Effector CD4-positive, alpha-beta T cell (primary cell): ENCODE measurements around the gene HAVCR2.

Source experiments
- DNase-seq: peaks from one replicate; pipeline ENCODE4 v3.0.0-alpha.2; 2020
- total RNA-seq: gene quantifications from one replicate; lab custom pipeline; 2026; lab: John Stamatoyannopoulos, UW

The HAVCR2 gene
- 6.9 reads per million, percentile 25 among the genes with 10 or more reads in this experiment for total RNA-seq

- DNase-seq, result peak; percentile 11
Measured at GRCh38 chr5:157108976-157109375, at the start of gene HAVCR2. TSS of gene HAVCR2 (minus strand) at chr5:157109044. CDS start at chr5:157108983, 61 bp downstream.

DNA sequence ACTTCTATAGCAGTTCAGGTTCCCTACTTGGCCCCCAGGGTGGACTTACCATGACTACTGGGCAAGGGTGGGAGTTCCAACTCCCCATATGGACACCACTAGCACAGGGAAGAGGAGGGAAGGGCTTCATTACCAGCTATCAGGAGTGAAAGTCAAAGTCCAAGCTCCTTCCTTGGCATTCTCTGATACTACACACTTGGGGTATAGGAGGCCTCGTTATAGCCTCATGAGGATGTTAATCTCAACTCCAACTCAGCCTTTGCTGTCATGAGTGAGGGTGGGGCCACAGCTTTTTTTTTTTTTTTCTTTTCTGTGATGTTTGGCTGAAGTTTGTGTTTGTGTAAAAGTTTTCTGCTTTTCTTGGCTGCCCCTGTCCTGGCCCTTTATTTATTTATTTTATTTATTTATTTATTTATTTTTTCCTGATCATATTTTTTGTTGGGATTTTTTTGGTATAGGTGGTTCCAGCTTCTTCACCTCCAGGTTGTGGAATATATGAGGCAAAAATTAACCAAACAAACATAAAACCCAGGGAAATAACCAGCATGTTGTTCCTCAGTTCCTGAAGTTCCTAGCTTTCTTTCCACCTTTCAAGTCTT, 48.5 kb upstream of the HAVCR2 start:
- no peak for DNase-seq

DNA sequence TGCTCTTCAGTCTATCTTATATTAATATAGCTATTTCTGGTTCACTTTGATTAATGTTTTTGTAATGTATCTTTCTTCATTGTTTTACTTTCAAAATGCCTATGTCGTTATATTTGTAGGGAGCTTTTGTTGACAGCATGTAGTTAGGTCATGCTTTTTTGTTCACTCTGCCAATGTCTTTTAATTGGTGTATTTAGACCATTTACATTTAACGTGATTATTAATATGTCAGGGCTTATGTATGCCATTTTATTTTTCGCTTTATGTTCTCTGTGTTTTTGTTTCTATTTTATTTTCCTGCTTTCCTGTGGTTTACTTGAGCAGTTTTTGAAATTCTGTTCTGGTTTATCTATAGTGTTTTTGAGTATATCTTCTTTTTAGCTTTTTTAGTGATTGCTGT, 46.5 kb upstream of the HAVCR2 start:
- DNase-seq, result no peak

GRCh38 chr5:157150995-157151394, 42.2 kb upstream of the HAVCR2 start:
- DNase-seq, result no peak

DNA sequence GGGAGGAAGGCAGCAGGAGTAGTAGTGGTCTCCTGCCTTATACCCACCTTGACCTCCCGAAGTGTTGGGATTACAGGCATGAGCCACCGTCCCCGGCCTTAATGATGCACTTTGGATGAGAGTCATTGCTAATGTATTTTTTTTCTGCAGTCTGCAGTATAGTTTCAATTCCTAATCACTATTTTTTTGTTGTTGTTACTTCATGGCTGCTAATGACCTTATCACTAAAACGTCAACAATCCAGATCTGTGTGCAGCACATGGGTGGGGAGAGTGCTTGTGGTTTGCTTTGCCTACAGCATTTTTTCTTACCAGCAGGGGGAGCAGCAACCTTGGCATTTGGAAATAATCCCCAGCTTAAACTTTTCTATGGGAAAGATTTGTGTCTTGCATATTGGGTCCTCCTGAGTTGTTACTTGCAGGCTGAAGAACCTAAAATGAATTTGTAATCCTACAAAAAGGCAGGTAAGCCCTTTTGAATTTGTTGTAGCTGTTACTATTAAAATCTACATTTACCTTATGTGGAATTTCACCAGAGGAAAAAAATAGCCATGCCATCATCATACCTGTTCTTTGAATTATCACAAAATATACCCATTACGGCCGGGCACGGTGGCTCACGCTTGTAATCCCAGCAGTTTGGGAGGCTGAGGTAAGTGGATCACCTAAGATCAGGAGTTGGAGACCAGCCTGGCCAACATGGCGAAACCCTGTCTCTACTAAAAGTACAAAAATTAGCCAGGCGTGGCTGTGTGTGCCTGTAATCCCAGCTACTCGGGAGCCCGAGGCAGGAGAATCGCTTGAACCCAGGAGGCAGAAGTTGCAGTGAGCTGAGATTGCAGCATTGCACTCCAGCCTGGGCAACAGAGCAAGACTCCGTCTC, 40.1 kb upstream of the HAVCR2 start:
- DNase-seq, result peak; percentile 80

DNA sequence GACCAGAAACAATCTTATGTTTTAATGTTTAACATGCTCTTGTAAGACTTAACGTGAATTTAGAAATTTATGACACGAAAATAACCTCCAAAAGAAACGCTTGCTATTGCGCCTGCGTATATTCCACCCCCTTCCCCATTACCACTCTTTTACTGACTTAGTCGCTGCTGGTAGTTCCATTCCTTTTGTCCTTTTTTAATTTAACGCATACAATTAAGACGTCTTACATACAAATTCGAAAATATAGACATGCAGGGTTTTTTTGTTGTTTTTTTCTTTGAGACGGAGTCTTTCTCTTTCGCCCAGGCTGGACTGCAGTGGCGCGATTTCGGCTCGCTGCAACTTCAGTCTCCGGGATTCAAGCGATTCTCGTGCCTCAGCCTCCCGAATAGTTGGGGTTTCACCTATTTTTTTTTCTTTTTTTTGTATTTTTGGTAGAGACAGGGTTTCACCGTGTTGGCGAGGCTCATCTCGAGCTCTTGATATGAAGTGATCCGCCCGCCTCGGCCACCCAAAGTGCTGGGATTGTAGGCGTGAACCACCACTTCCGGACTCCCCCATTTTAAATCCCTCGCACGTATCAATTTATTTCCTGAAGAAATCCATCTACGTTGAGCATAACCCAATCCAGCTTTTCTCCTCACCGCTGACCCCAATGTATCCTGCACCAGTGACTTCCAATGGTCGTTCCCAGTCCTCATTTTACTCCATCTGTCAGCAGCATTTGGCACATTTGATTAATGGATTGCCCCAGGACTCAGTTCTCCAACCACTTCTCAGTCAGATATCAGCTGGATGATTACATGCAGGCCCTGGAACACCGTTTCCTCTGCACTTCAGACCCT, 34.5 kb upstream of the HAVCR2 start:
- peak; percentile 42 for DNase-seq

DNA sequence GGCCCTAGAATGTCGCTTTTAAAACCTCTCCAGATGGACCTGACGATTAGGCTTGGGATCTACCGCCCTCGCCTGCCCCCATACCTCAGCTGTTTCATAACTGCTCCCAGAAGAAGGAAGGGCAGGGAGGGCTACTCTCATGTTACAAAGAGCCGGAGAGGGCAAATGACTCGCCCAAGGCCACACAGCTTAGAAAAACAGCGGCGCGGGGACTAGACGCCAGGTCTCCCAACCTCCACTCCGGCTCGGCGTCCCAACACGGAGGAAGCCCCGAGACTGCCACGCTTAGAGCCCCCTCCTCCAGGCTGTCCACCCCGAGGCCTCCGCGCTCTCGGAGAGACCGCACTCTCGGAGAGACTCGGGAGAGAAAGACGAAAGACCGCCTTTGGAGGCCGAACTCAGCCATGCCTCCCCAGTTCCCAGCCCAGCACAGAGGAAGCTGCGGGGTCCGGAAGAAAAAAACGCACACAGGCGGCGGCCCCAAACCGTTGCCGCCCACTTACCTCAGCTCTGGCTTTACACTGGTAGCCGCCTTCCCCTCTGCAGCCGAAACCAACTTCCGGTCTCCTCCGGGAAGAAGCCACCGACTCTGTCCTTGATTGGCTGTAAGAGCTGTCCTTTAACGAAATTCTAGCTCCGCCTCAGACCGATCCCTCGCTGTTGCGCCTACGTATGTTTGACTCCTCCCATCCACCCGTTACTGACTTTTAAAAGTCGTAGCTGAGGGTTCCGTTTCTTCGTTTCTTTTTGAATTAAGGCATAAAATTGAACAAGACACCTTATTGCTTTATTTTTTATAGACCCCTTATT, 33.7 kb upstream of the HAVCR2 start, which contains the start of gene MED7:
MED7 (minus strand) TSS at position 549 of the 810 bp plus-strand sequence. CDS start 3,434 bp downstream, outside the sequence.
- peak; percentile 90 for DNase-seq

- no peak for DNase-seq
Measured at GRCh38 chr5:157137691-157138090, 28.8 kb upstream of the HAVCR2 start.

GRCh38 chr5:157132281-157132612, 23.4 kb upstream of the HAVCR2 start:
- DNase-seq, result no peak

DNA sequence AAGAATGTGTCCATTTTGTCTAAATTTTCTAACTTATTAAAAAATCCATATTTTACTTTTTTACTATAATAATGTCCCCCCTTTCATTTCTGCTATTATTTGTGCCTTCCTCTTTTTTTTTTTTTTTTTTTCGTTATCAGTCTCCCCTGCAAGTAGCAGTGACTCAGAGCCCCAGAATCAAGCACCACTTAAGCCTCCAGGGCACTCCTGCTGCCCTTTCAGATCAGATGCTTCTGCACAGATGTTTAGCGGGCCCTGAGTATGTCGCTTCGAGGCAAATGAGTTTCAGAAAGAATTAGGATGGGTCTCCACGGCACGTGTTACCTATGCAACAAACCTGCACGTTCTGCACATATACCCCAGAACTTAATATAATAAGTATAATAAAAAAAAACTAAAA, 22.1 kb upstream of the HAVCR2 start:
- no peak for DNase-seq

DNA sequence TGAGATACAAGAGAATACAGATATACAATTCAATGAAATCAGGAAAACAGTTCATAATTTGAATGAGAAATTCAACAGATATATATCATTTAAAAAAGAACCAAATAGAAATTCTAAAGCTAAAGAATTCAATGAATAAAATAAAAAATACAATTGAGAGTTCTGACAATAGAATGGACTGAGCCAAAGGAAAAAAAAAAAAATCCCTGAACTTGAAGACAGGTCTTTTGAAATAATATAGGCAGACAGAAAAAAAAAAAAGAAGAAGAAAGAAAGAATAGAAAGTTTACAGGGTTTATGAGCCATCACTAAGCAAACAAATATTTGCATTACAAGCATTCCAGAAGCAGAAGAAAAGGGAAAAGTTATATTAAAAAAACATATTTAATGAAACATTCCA, 12.9 kb upstream of the HAVCR2 start:
- DNase-seq, result no peak

GRCh38 chr5:157120102-157120501, 11.3 kb upstream of the HAVCR2 start:
- no peak for DNase-seq

GRCh38 chr5:157116483-157116954, 7.7 kb upstream of the HAVCR2 start:
- no peak for DNase-seq

DNA sequence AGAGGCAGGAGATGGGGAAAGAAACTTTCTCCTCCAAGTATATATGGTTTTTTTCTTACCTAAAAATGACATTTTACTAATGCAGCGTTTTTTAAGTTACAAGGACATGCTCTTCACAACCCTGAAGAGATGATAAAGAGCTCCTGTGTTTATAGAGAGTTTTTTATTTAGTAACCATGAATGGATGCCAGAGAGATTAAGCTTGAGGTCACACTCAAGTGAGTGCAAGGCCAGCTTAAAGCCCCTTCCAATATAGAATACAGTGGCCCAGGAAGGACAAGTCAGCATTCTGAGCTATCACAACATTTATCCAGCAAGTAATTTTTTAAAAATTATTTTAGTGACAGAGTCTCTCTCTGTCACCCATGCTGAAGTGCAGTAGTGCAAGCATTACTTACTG, 6.7 kb upstream of the HAVCR2 start:
- DNase-seq, result no peak

GRCh38 chr5:157115012-157115411, 6.2 kb upstream of the HAVCR2 start:
- DNase-seq, result no peak

- DNase-seq, result no peak
Measured at GRCh38 chr5:157113002-157113401, 4.2 kb upstream of the HAVCR2 start.

GRCh38 chr5:157109744-157110143, 900 bp upstream of the HAVCR2 start:
- DNase-seq, result no peak

DNA sequence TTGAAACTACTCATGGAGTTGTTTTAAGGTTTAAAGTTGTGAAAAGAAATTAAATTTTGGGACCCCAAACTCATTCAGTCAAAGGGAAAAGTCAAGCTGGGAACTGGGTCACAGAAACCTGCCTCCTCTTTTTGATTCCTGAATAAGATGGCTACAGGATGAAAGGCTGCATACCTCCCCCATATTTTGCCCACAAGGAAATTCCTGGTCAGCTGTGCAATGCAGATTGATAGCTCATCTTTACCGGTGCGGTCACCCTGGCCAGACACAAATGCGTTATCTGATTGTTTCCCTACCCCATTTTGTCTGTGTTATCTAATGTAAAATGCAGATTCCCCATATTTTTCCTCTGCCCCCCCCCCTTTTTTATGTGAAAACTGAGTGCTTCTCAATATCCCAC, 1.3 kb downstream of the HAVCR2 start:
- no peak for DNase-seq

- no peak for DNase-seq
Measured at GRCh38 chr5:157106630-157107461, 2.0 kb downstream of the HAVCR2 start.

GRCh38 chr5:157100140-157100679, 8.6 kb downstream of the HAVCR2 start:
- DNase-seq, result no peak
